NCI-H1417 treated with DMSO at 0.1 percent for 48 hours (cell line): ENCODE results near the gene SLCO1A2.

Source experiments
- DNase-seq: peaks from one replicate; lab custom pipeline; 2025; lab: John Stamatoyannopoulos, UW

Gene SLCO1A2

DNA sequence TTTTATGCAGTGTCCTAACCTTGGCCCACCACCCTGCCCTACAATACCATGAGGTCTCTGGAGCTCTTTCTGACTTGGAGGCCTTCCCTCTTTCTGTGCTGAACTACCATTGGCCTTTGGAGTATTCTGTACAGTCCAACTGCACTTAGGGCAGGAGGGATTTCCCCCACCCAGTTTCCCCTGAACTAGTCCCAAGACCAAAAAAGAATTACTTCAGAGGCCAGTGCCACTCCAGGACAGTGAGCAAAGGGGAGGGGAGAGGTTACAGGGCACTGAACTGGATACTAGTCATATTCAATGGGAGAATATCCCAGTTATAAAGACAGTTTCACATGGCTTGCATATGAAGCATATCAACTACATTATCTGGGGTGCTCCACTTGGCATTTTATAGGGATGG, 6.1 kb downstream of the SLCO1A2 start:
- DNase-seq = no peak

- no peak for DNase-seq
These were observed 10.2 kb downstream of the SLCO1A2 start for GRCh38 chr12:21324551-21324950.

DNA sequence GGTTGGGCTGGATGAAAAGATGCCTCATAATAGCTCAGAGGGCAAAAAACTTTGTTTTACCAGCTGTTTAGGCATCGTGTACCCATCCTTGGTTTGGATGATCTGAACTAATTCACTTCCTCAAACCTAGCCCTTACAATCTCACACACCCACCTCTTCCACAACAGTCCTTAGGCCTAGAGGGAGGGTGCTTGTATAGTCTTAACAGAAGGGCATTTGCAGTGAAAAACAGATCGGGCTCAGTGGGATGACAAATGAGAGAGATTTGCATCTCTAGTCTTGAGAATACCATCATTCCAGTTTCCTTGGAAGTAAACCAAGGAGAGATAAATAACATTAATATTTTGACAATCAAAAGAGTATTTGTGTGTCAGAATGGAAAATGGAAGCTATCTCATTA, 11.0 kb downstream of the SLCO1A2 start:
- no peak for DNase-seq

DNA sequence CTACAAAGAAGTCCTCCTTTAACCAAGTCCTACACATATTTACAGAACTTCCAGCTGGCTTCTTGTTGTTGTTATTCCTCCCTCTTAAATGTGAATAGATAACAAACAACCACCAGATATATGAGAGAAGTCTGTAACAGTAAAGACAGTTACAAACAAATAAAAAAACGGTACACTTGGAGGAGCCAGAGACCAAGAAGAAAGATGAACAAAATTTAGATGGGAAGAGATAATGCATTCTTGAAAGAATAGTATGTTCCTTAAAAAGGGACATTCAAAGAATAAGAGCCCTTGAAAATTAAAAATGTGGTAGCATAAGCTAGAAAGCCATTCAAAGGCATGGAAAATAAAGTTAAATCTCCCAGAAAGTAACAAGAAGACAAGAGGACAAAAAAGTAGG, 25.9 kb downstream of the SLCO1A2 start:
- no peak for DNase-seq

DNA sequence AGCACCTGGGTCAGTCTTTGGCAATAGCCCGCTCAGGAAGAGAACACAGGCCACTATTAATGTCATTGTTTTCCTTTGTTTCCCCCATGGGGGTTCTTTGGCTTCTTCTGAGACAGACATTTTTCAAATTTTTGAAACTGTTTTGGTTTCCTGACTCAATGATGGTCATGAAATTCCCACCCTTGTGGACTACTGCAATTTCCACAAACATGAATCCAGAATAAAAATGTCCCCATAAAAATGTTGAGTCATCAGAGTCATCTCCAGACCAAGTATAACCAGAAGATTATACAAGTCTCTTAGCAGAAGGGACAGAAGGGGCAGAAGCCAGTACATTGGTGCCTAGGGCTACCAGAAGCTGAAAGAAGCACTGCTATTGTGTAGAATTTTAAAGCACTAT, 29.1 kb downstream of the SLCO1A2 start:
- no peak for DNase-seq

GRCh38 chr12:21300632-21301031, 34.1 kb downstream of the SLCO1A2 start:
- no peak for DNase-seq

DNA sequence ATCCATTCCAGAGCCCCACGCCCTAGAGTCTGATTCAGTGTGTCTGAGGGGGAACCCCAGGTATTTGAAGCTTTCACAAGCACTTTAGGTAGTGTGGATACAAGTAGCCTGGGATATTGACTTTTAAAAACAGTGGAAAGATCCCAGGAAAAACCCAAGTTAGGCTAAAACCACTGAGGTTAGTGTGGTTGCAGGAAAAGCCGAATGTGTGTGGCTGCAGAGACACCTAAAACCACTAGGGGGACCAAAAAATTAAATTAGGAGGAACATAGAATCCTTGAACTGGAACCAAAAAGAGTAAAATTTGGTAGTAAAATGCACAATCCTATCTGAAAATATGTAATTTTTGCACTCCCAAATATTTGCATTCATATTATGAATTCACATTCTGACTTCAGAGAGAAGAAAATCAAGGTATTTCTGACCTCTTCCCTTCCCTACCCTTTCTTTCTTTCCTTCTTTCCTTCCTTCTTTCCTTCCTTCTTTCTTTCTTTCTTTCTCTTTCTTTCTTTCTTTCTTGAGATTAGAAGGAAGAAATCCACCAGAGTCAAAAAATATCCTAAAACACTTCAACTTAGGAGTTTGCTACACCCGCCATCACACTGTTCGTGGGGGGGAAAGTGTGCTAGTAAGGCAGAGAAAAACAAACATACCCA, 37.8 kb downstream of the SLCO1A2 start:
- no peak for DNase-seq

DNA sequence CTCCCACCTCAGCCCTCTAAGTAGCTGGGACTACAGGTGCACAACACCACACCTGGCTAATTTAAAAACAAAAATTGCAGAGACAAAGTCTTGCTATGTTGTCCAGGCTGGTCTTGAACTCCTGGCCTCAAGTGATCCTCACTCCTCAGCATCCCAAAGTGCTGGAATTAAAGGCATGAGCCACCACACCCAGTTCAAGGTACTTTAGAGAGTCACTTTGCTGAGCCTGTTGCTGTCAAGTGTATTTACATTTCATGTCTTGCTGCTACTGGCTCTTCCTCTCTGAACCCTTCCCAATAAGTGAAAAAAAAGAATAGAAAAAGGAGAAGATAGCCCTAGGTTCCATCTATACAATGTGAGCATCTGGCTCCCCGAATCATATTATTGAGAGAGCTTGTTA, 38.4 kb downstream of the SLCO1A2 start:
- no peak for DNase-seq

GRCh38 chr12:21294176-21294575, 40.5 kb downstream of the SLCO1A2 start:
- no peak for DNase-seq

DNA sequence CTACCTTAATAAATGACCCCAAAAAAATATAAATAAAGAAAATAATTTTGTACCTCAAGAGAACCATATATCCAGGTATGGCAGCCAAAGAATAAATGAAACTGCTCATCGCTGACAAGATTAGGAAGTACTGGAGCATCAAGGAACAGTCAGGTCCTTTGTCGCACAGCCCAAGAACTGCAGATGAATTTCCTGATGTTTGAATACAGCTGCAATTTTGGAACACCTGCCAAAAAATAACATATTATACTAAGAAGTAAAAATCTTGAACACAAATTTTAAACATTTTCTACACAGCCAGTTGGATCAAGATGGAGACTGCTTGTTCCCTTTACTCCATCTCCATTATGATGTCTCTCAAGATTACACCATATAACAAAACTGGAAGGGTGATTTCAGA, 42.6 kb downstream of the SLCO1A2 start:
- no peak for DNase-seq

- DNase-seq = no peak
These were observed 45.0 kb downstream of the SLCO1A2 start for GRCh38 chr12:21289698-21290097.

- DNase-seq = no peak
These were observed 57.9 kb downstream of the SLCO1A2 start for GRCh38 chr12:21276826-21277225.

GRCh38 chr12:21265932-21266331, 68.8 kb downstream of the SLCO1A2 start:
- DNase-seq = no peak

GRCh38 chr12:21264232-21264631, 70.5 kb downstream of the SLCO1A2 start:
- no peak for DNase-seq

GRCh38 chr12:21257172-21257571, 77.5 kb downstream of the SLCO1A2 start:
- no peak for DNase-seq

DNA sequence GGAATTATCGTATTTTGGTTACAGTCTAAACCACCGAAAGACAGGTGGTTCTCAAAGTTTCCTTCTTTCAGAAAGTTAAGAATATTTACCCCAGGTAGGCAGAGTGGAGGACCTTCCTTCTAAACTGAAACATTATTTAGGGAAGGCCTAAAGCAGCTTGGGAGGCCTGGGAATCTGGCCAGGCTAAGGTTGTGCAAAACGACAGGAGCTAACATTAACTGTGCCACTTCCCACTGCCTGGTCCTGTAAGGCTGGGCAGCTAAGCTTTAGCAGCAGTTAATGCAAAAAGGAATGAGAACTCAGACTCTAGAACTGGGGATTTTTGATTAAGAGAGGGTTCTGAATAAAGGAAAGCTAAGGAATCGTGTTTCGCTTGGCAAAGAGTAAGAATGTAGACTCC, 82.6 kb downstream of the SLCO1A2 start:
- DNase-seq = no peak

DNA sequence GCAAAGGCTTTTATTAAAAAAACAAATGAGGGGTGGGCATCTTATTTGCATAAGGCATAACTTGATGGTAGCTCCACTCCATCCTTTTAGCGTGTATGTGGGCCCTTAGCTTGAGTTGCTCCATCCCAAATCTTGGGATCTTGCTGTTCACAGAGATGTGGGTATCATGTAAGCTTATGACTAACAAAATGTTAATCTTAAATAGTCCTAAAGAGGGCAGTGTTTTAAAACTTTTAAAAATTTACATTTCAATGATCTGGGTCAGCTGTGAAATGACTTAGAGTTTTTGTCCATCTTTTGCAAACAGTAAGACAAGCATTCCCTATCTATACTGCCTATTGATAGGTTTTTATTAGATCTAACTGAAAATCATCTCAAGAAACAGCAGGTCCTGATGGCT, 86.0 kb downstream of the SLCO1A2 start:
- DNase-seq = no peak

GRCh38 chr12:21239866-21240265, 94.9 kb downstream of the SLCO1A2 start:
- no peak for DNase-seq

DNA sequence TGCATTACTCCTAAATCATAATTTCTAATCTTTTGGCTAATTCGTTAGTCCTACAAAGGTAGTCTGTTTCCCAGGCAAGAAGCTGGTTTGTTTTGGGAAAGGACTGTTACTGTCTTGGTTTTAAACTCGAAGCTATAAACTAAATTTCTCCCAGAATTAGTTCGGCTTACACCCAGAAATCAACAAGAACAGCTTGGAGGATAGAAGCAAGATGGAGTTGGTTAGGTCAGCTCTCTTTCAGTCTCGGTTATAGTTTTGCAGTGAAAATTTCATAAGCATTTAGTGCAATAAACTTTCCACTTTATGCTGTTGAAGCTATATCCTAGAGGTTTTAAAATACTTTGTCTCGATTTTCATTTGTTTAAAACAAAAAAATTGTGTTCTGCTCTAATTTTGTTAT, 100.3 kb downstream of the SLCO1A2 start:
- no peak for DNase-seq

- DNase-seq = no peak
These were observed 110.8 kb downstream of the SLCO1A2 start for GRCh38 chr12:21223930-21224329.

- no peak for DNase-seq
These were observed 112.9 kb downstream of the SLCO1A2 start for GRCh38 chr12:21221778-21222177.

DNA sequence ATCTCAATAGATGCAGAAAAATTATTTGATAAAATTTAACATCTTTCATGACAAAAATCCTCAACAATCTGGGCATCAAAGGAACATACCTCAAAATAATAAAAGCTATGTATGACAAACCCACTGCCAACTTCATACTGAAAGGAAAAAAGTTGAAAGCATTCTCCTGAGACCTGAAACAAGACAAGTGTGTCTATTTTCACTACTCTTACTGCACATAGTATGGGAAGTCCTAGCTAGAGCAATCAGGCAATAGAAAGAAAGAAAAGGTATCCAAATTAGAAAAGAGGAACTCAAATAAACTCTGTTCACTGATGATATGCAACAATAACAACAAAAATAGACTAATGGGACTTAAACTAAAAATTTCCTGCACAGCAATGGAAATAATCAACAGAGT, 113.6 kb downstream of the SLCO1A2 start:
- no peak for DNase-seq

DNA sequence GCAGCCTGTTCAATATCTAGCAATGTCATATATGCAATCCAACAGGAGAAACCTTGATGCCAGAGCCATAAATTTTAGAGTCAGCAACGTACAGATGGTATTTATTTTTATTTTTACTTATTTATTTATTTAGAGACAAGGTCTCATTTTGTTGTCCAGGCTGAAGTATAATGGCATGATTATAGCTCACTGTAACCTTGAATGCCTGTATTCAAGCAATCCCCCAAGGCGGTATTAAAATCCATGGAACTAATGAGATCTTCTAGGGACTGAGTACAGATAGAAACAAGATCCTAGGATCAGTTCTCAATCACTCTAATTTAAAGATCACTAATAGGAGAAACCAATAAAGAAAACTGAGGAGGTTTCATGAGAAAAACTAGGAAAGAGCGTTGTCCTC, 114.5 kb downstream of the SLCO1A2 start:
- no peak for DNase-seq

DNA sequence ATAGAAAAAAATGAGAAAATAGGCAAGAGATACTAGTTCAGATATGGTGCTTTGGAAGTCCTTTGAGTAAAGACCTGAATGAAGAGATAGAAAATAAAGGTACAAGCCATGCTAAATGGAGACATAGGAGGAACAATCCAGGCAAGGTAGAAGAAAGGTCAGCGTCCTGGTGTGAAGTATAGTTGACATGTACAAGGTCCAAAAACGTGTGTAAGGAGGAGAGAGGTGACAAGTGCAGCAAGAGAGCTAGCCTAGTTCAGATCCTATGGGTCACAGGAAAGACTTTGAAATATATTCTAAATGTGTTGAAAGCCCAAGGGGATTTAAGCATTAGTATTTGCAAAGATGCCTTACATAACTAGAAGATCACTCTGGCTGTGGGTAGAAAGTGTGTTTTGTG, 115.5 kb downstream of the SLCO1A2 start:
- no peak for DNase-seq
